H1 (cell line): ENCODE measurements around the gene ADSS1. TPM values are rescaled to one million over a fixed set of nuclear protein-coding genes. Genes with fewer than 3 reads are reported as not detected.

Experiments used
- CTCF ChIA-PET: fragments of 300-600 bp; sonication (Branson Sonifier 250); formaldehyde crosslinking; loops from one replicate; lab custom pipeline; 2021; ENCODE audit not compliant: partially characterized antibody; lab: Charles Lee
- POLR2A ChIA-PET: fragments of 300-600 bp; sonication (Branson Sonifier 250); formaldehyde crosslinking; loops from one replicate; lab custom pipeline; 2021; ENCODE audit warnings: inconsistent platforms; ENCODE audit not compliant: partially characterized antibody; lab: Charles Lee
- DNase-seq, 2 experiments: peaks; one replicate each; pipeline versions ENCODE4 v3.0.0 to v3.0.0-alpha.2; 2010 to 2022; ENCODE audit warnings: low spot score in 2 of 2, low read depth in 1 of 2, mixed read lengths in 1 of 2
- FAIRE-seq: peaks from 2 replicates; lab custom pipeline; 2011; peaks lifted over from hg19 to GRCh38; lab: Jason Lieb, UNC
- H2AFZ ChIP-seq: 2 replicates; pipeline ENCODE4 v1.8.1; 2012; ENCODE audit warnings: low read length, inconsistent platforms
- H2AK5ac ChIP-seq: 2 replicates; pipeline ENCODE4 v1.6.1; 2013; ENCODE audit warnings: low read depth, low read length
- H2BK120ac ChIP-seq: replicated peaks from 2 replicates; pipeline ENCODE3; 2013; ENCODE audit warnings: low read depth, low read length, inconsistent platforms
- H2BK12ac ChIP-seq: 2 replicates; pipeline ENCODE4 v1.6.1; 2013; ENCODE audit warnings: low read depth, low read length
- H2BK15ac ChIP-seq: 2 replicates; pipeline ENCODE4 v1.6.1; 2013; ENCODE audit warnings: low read length
- H2BK20ac ChIP-seq: 2 replicates; pipeline ENCODE4 v1.6.1; 2013; ENCODE audit warnings: low read length
- H2BK5ac ChIP-seq: 2 replicates; pipeline ENCODE4 v1.6.1; 2013; ENCODE audit warnings: low read depth, low read length
- H3K14ac ChIP-seq: 2 replicates; pipeline ENCODE4 v1.6.1; 2013; ENCODE audit warnings: inconsistent platforms; ENCODE audit not compliant: insufficient read length
- H3K18ac ChIP-seq: 2 replicates; pipeline ENCODE4 v1.6.1; 2013; ENCODE audit warnings: low read length; ENCODE audit errors: extremely low read depth
- H3K23ac ChIP-seq: 2 replicates; pipeline ENCODE4 v1.6.1; 2013; ENCODE audit warnings: inconsistent platforms; ENCODE audit not compliant: insufficient read length
- H3K23me2 ChIP-seq: 2 replicates; pipeline ENCODE4 v1.6.1; 2013; ENCODE audit warnings: low read depth, low read length
- H3K27ac ChIP-seq: 2 replicates; pipeline ENCODE4 v1.6.1; 2011; ENCODE audit warnings: low read depth, low read length, inconsistent platforms
- H3K27me3 ChIP-seq, 4 experiments: replicated peaks in 1 of 4; 1 replicate in 1 of 4; 2 replicates in 3 of 4; pipeline versions ENCODE4 v1.6.1 to v1.8.1; 2011 to 2013; ENCODE audit warnings: low read length in 3 of 4, mild to moderate bottlenecking in 3 of 4, inconsistent platforms in 2 of 4, mixed read lengths in 2 of 4, moderate library complexity in 1 of 4; ENCODE audit not compliant: control insufficient read depth in 3 of 4, insufficient read depth in 3 of 4; ENCODE audit errors: extremely low read depth in 1 of 4
- H3K36me3 ChIP-seq, 4 experiments: 2 replicates each; pipeline versions ENCODE4 v1.6.1 to v1.8.1; 2011 to 2013; ENCODE audit warnings: mild to moderate bottlenecking in 4 of 4, low read length in 3 of 4, moderate library complexity in 2 of 4, control low read depth in 1 of 4, inconsistent platforms in 1 of 4; ENCODE audit not compliant: insufficient read depth in 4 of 4, control insufficient read depth in 2 of 4
- H3K4ac ChIP-seq: replicated peaks from 2 replicates; pipeline ENCODE3; 2013; ENCODE audit warnings: low read length, low read depth, mixed read lengths, inconsistent platforms; ENCODE audit not compliant: insufficient read length
- H3K4me1 ChIP-seq, 4 experiments: replicated peaks in 1 of 4; 1 replicate in 1 of 4; 2 replicates in 3 of 4; pipeline versions ENCODE4 v1.6.1 to v1.8.1; 2011 to 2013; ENCODE audit warnings: low read length in 3 of 4, inconsistent platforms in 2 of 4, mixed read lengths in 1 of 4; ENCODE audit not compliant: insufficient read depth in 4 of 4, control insufficient read depth in 3 of 4
- H3K4me2 ChIP-seq, 2 experiments: 2 replicates each; pipeline versions ENCODE4 v1.6.1 to v1.8.1; 2011 to 2013; ENCODE audit warnings: low read depth in 2 of 2, low read length in 2 of 2, control low read depth in 1 of 2, inconsistent platforms in 1 of 2, mild to moderate bottlenecking in 1 of 2; ENCODE audit not compliant: insufficient read depth in 1 of 2
- H3K4me3 ChIP-seq, 4 experiments: fragments of 200-600, 300-600 bp in 1 of 4; sonication (generic), shearing (Covaris generic), sonication (Bioruptor Twin) in 1 of 4; 2 replicates each; pipeline versions ENCODE4 v1.5.1 to v1.8.1; 2011 to 2016; ENCODE audit warnings: low read length in 4 of 4, low read depth in 3 of 4, control low read depth in 2 of 4, inconsistent platforms in 2 of 4, mild to moderate bottlenecking in 2 of 4, mixed read lengths in 1 of 4, moderate library complexity in 1 of 4; ENCODE audit not compliant: insufficient read depth in 2 of 4; ENCODE audit errors: extremely low read depth in 1 of 4
- H3K56ac ChIP-seq: replicated peaks from 2 replicates; pipeline ENCODE3; 2013; ENCODE audit warnings: low read depth, mild to moderate bottlenecking, mixed read lengths, low read length, inconsistent platforms; ENCODE audit not compliant: insufficient read length
- H3K79me1 ChIP-seq: 2 replicates; pipeline ENCODE4 v1.6.1; 2013; ENCODE audit warnings: low read depth, low read length, control low read depth
- H3K79me2 ChIP-seq, 2 experiments: 2 replicates each; pipeline versions ENCODE4 v1.6.1 to v1.8.1; 2012 to 2013; ENCODE audit warnings: low read length in 2 of 2, mild to moderate bottlenecking in 2 of 2, inconsistent platforms in 1 of 2; ENCODE audit not compliant: insufficient read depth in 2 of 2, control insufficient read depth in 1 of 2
- H3K9ac ChIP-seq, 4 experiments: replicated peaks in 1 of 4; 1 replicate in 1 of 4; 2 replicates in 3 of 4; pipeline versions ENCODE4 v1.6.1 to v1.8.1; 2011 to 2013; ENCODE audit warnings: low read depth in 3 of 4, low read length in 3 of 4, control low read depth in 2 of 4, mild to moderate bottlenecking in 2 of 4, moderate library complexity in 2 of 4, inconsistent platforms in 1 of 4; ENCODE audit errors: extremely low read depth in 1 of 4
- H3K9me3 ChIP-seq, 2 experiments: 2 replicates each; pipeline versions ENCODE4 v1.6.1 to v1.8.1; 2012 to 2013; ENCODE audit warnings: mild to moderate bottlenecking in 2 of 2, moderate library complexity in 2 of 2, control low read depth in 1 of 2, inconsistent platforms in 1 of 2, low read depth in 1 of 2, low read length in 1 of 2, mixed read lengths in 1 of 2; ENCODE audit not compliant: insufficient read depth in 2 of 2
- H4K20me1 ChIP-seq, 2 experiments: replicated peaks in 1 of 2; 2 replicates each; pipeline versions ENCODE3 to v1.8.1; 2011 to 2013; ENCODE audit warnings: inconsistent platforms in 2 of 2, low read length in 2 of 2, mild to moderate bottlenecking in 1 of 2; ENCODE audit not compliant: insufficient read depth in 2 of 2, control insufficient read depth in 1 of 2
- H4K5ac ChIP-seq: 2 replicates; pipeline ENCODE4 v1.6.1; 2013; ENCODE audit warnings: low read length, low read depth, mixed read lengths, inconsistent platforms; ENCODE audit not compliant: insufficient read length
- H4K8ac ChIP-seq: 2 replicates; pipeline ENCODE4 v1.8.0; 2013; ENCODE audit warnings: mild to moderate bottlenecking, moderate library complexity, low read length, inconsistent platforms; ENCODE audit not compliant: insufficient read depth; ENCODE audit errors: extremely low read depth
- H4K91ac ChIP-seq: replicated peaks from 2 replicates; pipeline ENCODE3; 2013; ENCODE audit warnings: low read length, mixed read lengths, inconsistent platforms; ENCODE audit not compliant: insufficient read length
- BACH1 ChIP-seq: IDR thresholded peaks from 2 replicates; pipeline ENCODE4 v1.6.1; 2012; ENCODE audit warnings: low read length, improper control_type of control experiment
- CEBPB ChIP-seq: IDR thresholded peaks from 2 replicates; pipeline ENCODE4 v1.6.1; 2012; ENCODE audit warnings: low read depth, low read length
- E2F6 ChIP-seq: IDR thresholded peaks from 2 replicates; pipeline ENCODE4 v1.6.1; 2012; ENCODE audit warnings: inconsistent platforms
- FOSL1 ChIP-seq: IDR thresholded peaks from 2 replicates; pipeline ENCODE4 v1.6.1; 2011; ENCODE audit warnings: mild to moderate bottlenecking, low read depth, low read length, moderate library complexity; ENCODE audit not compliant: insufficient read depth
- KDM1A ChIP-seq: fragments of 200-600, 300-600 bp; sonication (generic); IDR thresholded peaks from 2 replicates; pipeline ENCODE4 v1.7.1; 2016; ENCODE audit warnings: mild to moderate bottlenecking, low read length, borderline replicate concordance
- POLR2A ChIP-seq, 2 experiments: IDR thresholded peaks; 1 replicate in 1 of 2; 2 replicates in 1 of 2; pipeline ENCODE4 v1.6.1; 2011; ENCODE audit warnings: low read depth in 2 of 2, low read length in 2 of 2, mild to moderate bottlenecking in 2 of 2; ENCODE audit errors: control extremely low read depth in 1 of 2
- RFX5 ChIP-seq: IDR thresholded peaks from 2 replicates; pipeline ENCODE4 v1.6.1; 2011; ENCODE audit warnings: low read depth, low read length, improper control_type of control experiment, borderline replicate concordance
- SP1 ChIP-seq: IDR thresholded peaks from 2 replicates; pipeline ENCODE4 v1.6.1; 2011; ENCODE audit warnings: low read depth, low read length
- SUZ12 ChIP-seq: fragments of 200-600 bp; sonication (generic); IDR thresholded peaks from 2 replicates; pipeline ENCODE4 v1.6.1; 2012; ENCODE audit warnings: mild to moderate bottlenecking, inconsistent platforms, low read length, moderate library complexity, mixed read lengths
- TBP ChIP-seq: IDR thresholded peaks from 2 replicates; pipeline ENCODE4 v1.6.1; 2011; ENCODE audit warnings: low read depth, low read length, improper control_type of control experiment
- TEAD4 ChIP-seq: IDR thresholded peaks from 2 replicates; pipeline ENCODE4 v1.6.1; 2012; ENCODE audit warnings: low read depth, low read length, inconsistent platforms, mixed read lengths
- WGBS, 2 experiments: shearing (Covaris generic) in 1 of 2; methylation state at CpG; one replicate each; pipeline versions ENCODE4 v1.1.6 to v1.1.7; 2013 to 2015; ENCODE audit warnings: low lambda C conversion rate in 2 of 2, mixed read lengths in 2 of 2, inconsistent platforms in 1 of 2, low coverage in 1 of 2, missing lambda C conversion rate in 1 of 2; ENCODE audit not compliant: insufficient replicate concordance in 2 of 2, insufficient coverage in 1 of 2, insufficient read length in 1 of 2; ENCODE audit errors: extremely low coverage in 1 of 2, missing lambda C conversion rate in 1 of 2; 5-methylcytosine and 5-hydroxymethylcytosine counted together
- polyA plus RNA-seq, 7 experiments: library from polyadenylated mRNA; depleted of rRNA in 3 of 7; stranded (reverse) in 5 of 7; unstranded in 2 of 7; fragments of >200 nt in 5 of 7; fragments of 200-250 nt in 2 of 7; gene quantifications; 1 replicate in 5 of 7; 2 replicates in 1 of 7; 4 replicates in 1 of 7; pipeline versions ENCODE4 v1.2.1 to v1.2.3, GENCODE V29; 2011 to 2013; ENCODE audit warnings: missing spikeins in 2 of 7, mixed read lengths in 2 of 7
- total RNA-seq: library from RNA; stranded (reverse); fragmentation: NEBNext Ultra II Directional; extraction: Animal tissue kit (Norgen Biotek cat#: 25700); gene quantifications from 2 replicates; pipeline ENCODE4 v1.2.1, GENCODE V29; 2021

Gene ADSS1
- total and polyA plus RNA-seq, 2 of the 8 experiments (the other 6 are each of a cell fraction or from before 2014, with no cell fraction given), result 7.1 to 7.9 TPM

GRCh38 chr14:104769324-104770071 lies 45.5 kb downstream of the ADSS1 start:
- H3K9me3 ChIP-seq, result peaks cover 11 to 17% of the 10 kb centered on the region in 2 experiments; a peak in 2 of 4 replicates
- no peak overlapping the region for H3K4ac ChIP-seq
- 86% methylated on average over 17 of the region's 18 CpGs; no CpG with 5 or more reads in 1 of the 2 experiments for WGBS, 2 experiments
- no peak overlapping the region for H2BK15ac ChIP-seq
- H3K4me2 ChIP-seq, result peak overlapping the region in 1 of 2 experiments; percentile 3; a peak in 2 of 4 replicates
- H3K36me3 ChIP-seq, result peaks cover 0 to 24% (median 12%) of the 10 kb centered on the region in 4 experiments; a peak in 7 of 8 replicates
- H3K9ac ChIP-seq, result no peak overlapping the region
- no peak overlapping the region for H3K56ac ChIP-seq
- no peak for FAIRE-seq
- H2BK20ac ChIP-seq, result no peak overlapping the region
- CTCF ChIA-PET, result interaction anchor here (0.7 to 7.8 kb wide), 41 partner anchors 9 to 275 kb away, joined by 3 to 110 read pairs (median 6); partner anchors contain the start of genes AKT1 and SIVA1
- H4K8ac ChIP-seq, result no peak overlapping the region
- H3K4me1 ChIP-seq, result peaks cover 0 to 11% (median 8%) of the 10 kb centered on the region in 4 experiments; a peak in 6 of 7 replicates
- H3K23ac ChIP-seq, result no peak overlapping the region
- H3K79me1 ChIP-seq, result no peaks in the 10 kb centered on the region
- no peak overlapping the region for H3K27ac ChIP-seq
- POLR2A ChIA-PET, result interaction anchor here (0.8 to 2.7 kb wide), 9 partner anchors 10 to 94 kb away, joined by 3 to 9 read pairs (median 4); partner anchors contain the start of gene SIVA1
- H4K20me1 ChIP-seq, result peaks cover 7 to 18% of the 10 kb centered on the region in 2 experiments
- no peak overlapping the region for H2BK120ac ChIP-seq
- H3K14ac ChIP-seq, result no peak overlapping the region
- no peaks in the 10 kb centered on the region for H3K79me2 ChIP-seq
- H2AFZ ChIP-seq, result no peak overlapping the region
- H2BK5ac ChIP-seq, result no peak overlapping the region
- H3K4me3 ChIP-seq, result no peak overlapping the region
- no peak overlapping the region for H3K18ac ChIP-seq
- no peaks in the 10 kb centered on the region for H3K27me3 ChIP-seq
- no peak overlapping the region for H4K91ac ChIP-seq
- H4K5ac ChIP-seq, result no peak overlapping the region
- H2AK5ac ChIP-seq, result no peak overlapping the region
- no peak for DNase-seq
- no peaks in the 10 kb centered on the region for H3K23me2 ChIP-seq
- no peak overlapping the region for H2BK12ac ChIP-seq
- TF ChIP-seq CEBPB, result no peak
- TF ChIP-seq POLR2A (IDR thresholded peaks at IDR 0.05; ENCODE audit: control extremely low read depth in 1 of 2, low read depth in 2 of 2, low read length in 2 of 2), result no peak
- TF ChIP-seq KDM1A, result no peak
- no peak; the same call in 1 of the 2 replicates for TF ChIP-seq E2F6
- no peak for TF ChIP-seq BACH1
- no peak for TF ChIP-seq FOSL1
- no peak for TF ChIP-seq RFX5
- no peak for TF ChIP-seq SUZ12
- TF ChIP-seq SP1, result no peak
- TF ChIP-seq TBP, result no peak
- no peak for TF ChIP-seq TEAD4
